B cell (primary cell): ENCODE data around the gene GUCY1A1.

Experiments
- EZH2 ChIP-seq: IDR thresholded peaks from 2 replicates; pipeline ENCODE4 v1.6.1; 2012; ENCODE audit warnings: borderline replicate concordance, low read depth, mild to moderate bottlenecking, moderate library complexity, low read length; ENCODE audit not compliant: insufficient read depth, poor library complexity, severe bottlenecking
- TF ChIP-seq, protein P1 (sequence below): fragments of 200-600 bp; IDR thresholded peaks from one replicate; pipeline ENCODE4 v1.8.0; 2022; ENCODE audit warnings: antibody characterized with exemption, mild to moderate bottlenecking

GRCh38 chr4:155706147-155706546 is 39.5 kb downstream of the GUCY1A1 start:
- TF ChIP-seq EZH2, result no peak
- TF ChIP-seq, protein P1, sequence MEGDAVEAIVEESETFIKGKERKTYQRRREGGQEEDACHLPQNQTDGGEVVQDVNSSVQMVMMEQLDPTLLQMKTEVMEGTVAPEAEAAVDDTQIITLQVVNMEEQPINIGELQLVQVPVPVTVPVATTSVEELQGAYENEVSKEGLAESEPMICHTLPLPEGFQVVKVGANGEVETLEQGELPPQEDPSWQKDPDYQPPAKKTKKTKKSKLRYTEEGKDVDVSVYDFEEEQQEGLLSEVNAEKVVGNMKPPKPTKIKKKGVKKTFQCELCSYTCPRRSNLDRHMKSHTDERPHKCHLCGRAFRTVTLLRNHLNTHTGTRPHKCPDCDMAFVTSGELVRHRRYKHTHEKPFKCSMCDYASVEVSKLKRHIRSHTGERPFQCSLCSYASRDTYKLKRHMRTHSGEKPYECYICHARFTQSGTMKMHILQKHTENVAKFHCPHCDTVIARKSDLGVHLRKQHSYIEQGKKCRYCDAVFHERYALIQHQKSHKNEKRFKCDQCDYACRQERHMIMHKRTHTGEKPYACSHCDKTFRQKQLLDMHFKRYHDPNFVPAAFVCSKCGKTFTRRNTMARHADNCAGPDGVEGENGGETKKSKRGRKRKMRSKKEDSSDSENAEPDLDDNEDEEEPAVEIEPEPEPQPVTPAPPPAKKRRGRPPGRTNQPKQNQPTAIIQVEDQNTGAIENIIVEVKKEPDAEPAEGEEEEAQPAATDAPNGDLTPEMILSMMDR, result no peak
